HEK293T (cell line): ENCODE results near the gene ABCA4.

Experiments
- CTCF ChIA-PET: fragments of 350-600 bp; formaldehyde crosslinking; extraction: SDS; loops from one replicate; lab custom pipeline; 2021; ENCODE audit warnings: antibody characterized with exemption, inconsistent platforms; lab: Yijun Ruan, JAX
- POLR2A ChIA-PET: fragments of 350-600 bp; formaldehyde crosslinking; extraction: SDS; loops from one replicate; lab custom pipeline; 2020; ENCODE audit warnings: antibody characterized with exemption, inconsistent platforms; lab: Yijun Ruan, JAX
- DNase-seq: peaks from one replicate; pipeline ENCODE4 v3.0.0; 2012; ENCODE audit warnings: mixed read lengths; ENCODE audit errors: extremely low spot score
- ARNT ChIP-seq: fragments of 450-650 bp; IDR thresholded peaks from 2 replicates; pipeline ENCODE4 v1.6.1; 2017; ENCODE audit warnings: mild to moderate bottlenecking
- BHLHE40 ChIP-seq: fragments of 450-650 bp; IDR thresholded peaks from 2 replicates; pipeline ENCODE4 v1.6.1; 2016; ENCODE audit warnings: mild to moderate bottlenecking, moderate library complexity, borderline replicate concordance
- CTBP1 ChIP-seq: fragments of 450-650 bp; IDR thresholded peaks from 2 replicates; pipeline ENCODE4 v1.6.1; 2016; ENCODE audit warnings: borderline replicate concordance
- ELF4 ChIP-seq: fragments of 450-650 bp; IDR thresholded peaks from 2 replicates; pipeline ENCODE4 v1.6.1; 2017; ENCODE audit warnings: antibody characterized with exemption
- FOXA1 ChIP-seq: fragments of 450-650 bp; IDR thresholded peaks from 2 replicates; pipeline ENCODE4 v1.6.1; 2016; ENCODE audit warnings: mild to moderate bottlenecking
- FOXK2 ChIP-seq: fragments of 450-650 bp; IDR thresholded peaks from 2 replicates; pipeline ENCODE4 v1.6.1; 2016; ENCODE audit warnings: mild to moderate bottlenecking
- FOXM1 ChIP-seq: fragments of 450-650 bp; IDR thresholded peaks from 2 replicates; pipeline ENCODE4 v1.6.1; 2017; ENCODE audit warnings: mild to moderate bottlenecking, borderline replicate concordance
- HDGF ChIP-seq: fragments of 450-650 bp; IDR thresholded peaks from 2 replicates; pipeline ENCODE4 v1.6.1; 2017; ENCODE audit warnings: antibody characterized with exemption, borderline replicate concordance
- L3MBTL2 ChIP-seq: fragments of 450-650 bp; conservative IDR thresholded peaks from 2 replicates; pipeline ENCODE4 v1.6.1; 2016; ENCODE audit warnings: mild to moderate bottlenecking
- LEF1 ChIP-seq: fragments of 450-650 bp; IDR thresholded peaks from 2 replicates; pipeline ENCODE4 v1.6.1; 2017; ENCODE audit warnings: mild to moderate bottlenecking, borderline replicate concordance
- NFRKB ChIP-seq: fragments of 450-650 bp; IDR thresholded peaks from 2 replicates; pipeline ENCODE4 v1.6.1; 2016; ENCODE audit warnings: mild to moderate bottlenecking, moderate library complexity
- SP1 ChIP-seq: fragments of 450-650 bp; IDR thresholded peaks from 2 replicates; pipeline ENCODE4 v1.6.1; 2017
- SUZ12 ChIP-seq: fragments of 450-650 bp; IDR thresholded peaks from 2 replicates; pipeline ENCODE4 v1.6.1; 2016; ENCODE audit warnings: mild to moderate bottlenecking
- TARDBP ChIP-seq: fragments of 450-650 bp; IDR thresholded peaks from 2 replicates; pipeline ENCODE4 v1.6.1; 2016
- ZNF384 ChIP-seq: fragments of 450-650 bp; IDR thresholded peaks from 2 replicates; pipeline ENCODE4 v1.6.1; 2016
- TF ChIP-seq, protein P1 (sequence below): fragments of 450-650 bp; IDR thresholded peaks from 2 replicates; pipeline ENCODE4 v1.6.1; 2016

ABCA4 gene

GRCh38 chr1:94118471-94118870 is 2.5 kb downstream of the ABCA4 start:
- TF ChIP-seq ZNF384 (no peak), NFRKB (no peak), ELF4 (no peak), SUZ12 (no peak), L3MBTL2 (no peak), FOXA1 (no peak), ARNT (no peak), BHLHE40 (no peak), LEF1 (no peak), CTBP1 (no peak), TARDBP (no peak)
- TF ChIP-seq, protein P1, sequence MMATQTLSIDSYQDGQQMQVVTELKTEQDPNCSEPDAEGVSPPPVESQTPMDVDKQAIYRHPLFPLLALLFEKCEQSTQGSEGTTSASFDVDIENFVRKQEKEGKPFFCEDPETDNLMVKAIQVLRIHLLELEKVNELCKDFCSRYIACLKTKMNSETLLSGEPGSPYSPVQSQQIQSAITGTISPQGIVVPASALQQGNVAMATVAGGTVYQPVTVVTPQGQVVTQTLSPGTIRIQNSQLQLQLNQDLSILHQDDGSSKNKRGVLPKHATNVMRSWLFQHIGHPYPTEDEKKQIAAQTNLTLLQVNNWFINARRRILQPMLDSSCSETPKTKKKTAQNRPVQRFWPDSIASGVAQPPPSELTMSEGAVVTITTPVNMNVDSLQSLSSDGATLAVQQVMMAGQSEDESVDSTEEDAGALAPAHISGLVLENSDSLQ: no peak
- DNase-seq: no peak
- CTCF ChIA-PET: interaction anchor here (0.6 kb wide), 1 partner anchor 79 kb away, joined by 3 read pairs; no protein-coding TSS in a partner anchor
- POLR2A ChIA-PET: no interaction called here

GRCh38 chr1:94118013-94118412 is 2.9 kb downstream of the ABCA4 start:
- no peak for DNase-seq
- TF ChIP-seq BHLHE40: no peak
- no peak for TF ChIP-seq HDGF
- TF ChIP-seq SP1: no peak
- TF ChIP-seq LEF1: no peak
- TF ChIP-seq CTBP1: no peak
- no peak for TF ChIP-seq TARDBP
- no peak for TF ChIP-seq ARNT
- TF ChIP-seq NFRKB: no peak
- ChIA-PET CTCF (interaction anchor here (0.6 kb wide), 1 partner anchor 78 kb away, joined by 3 read pairs; no protein-coding TSS in a partner anchor), POLR2A (no interaction called here)

DNA sequence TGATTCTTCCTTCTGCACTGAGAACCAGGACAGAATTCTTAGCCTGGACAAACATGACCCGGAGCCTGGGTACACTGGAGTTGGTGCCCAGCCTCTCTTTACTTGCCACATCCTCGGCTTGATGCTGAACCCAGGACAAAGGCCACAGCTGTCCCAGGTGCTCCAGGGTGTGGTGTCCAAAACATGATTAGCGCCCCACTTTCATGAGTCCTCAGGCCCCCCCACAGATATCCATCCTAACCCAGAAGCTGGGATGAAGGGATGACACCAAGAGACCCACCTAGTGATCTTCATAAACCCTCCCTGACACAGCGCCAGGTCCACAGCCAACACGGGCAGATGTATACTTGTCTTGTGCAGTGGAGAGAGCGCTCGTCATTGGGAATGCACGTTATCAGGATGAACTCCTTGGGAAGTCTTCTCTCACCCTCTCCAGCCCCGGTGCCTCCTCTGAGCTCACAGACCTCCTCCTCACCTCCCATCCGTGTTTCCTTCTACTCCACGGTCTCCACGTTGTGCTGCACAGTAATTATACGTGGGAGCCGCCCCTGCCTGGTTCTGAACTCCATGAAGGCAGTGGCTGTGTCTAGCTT is 3.6 kb downstream of the ABCA4 start:
- DNase-seq: no peak
- ChIA-PET POLR2A (no interaction called here), CTCF (no interaction called here)
- TF ChIP-seq ZNF384 (no peak), SUZ12 (no peak), FOXK2 (no peak), LEF1 (no peak), HDGF (no peak), SP1 (no peak), NFRKB (no peak), CTBP1 (no peak), TARDBP (no peak), FOXM1 (no peak), FOXA1 (no peak), ARNT (no peak), BHLHE40 (no peak), ELF4 (no peak), L3MBTL2 (no peak)
- TF ChIP-seq, protein P1: no peak

- TF ChIP-seq ELF4: no peak
- TF ChIP-seq NFRKB: no peak
- TF ChIP-seq FOXM1: no peak
- no peak for TF ChIP-seq BHLHE40
- no peak for TF ChIP-seq SP1
- TF ChIP-seq TARDBP: no peak
- TF ChIP-seq L3MBTL2: no peak
- no peak for TF ChIP-seq ZNF384
- TF ChIP-seq FOXA1: no peak
- TF ChIP-seq SUZ12: no peak
- TF ChIP-seq LEF1: no peak
- no peak for TF ChIP-seq HDGF
- TF ChIP-seq, protein P1: no peak
- no peak for TF ChIP-seq ARNT
- no peak for TF ChIP-seq CTBP1
- no peak for TF ChIP-seq FOXK2
- no peak for DNase-seq
- POLR2A ChIA-PET: interaction anchor here (0.6 kb wide), 1 partner anchor 15 kb away, joined by 3 read pairs; no protein-coding TSS in a partner anchor
- CTCF ChIA-PET: interaction anchor here (0.7 kb wide), 1 partner anchor 11 kb away, joined by 3 read pairs; no protein-coding TSS in a partner anchor
Measured at GRCh38 chr1:94115900-94116436, 5.0 kb downstream of the ABCA4 start.

GRCh38 chr1:94115254-94115899 is 5.6 kb downstream of the ABCA4 start:
- ChIA-PET CTCF (interaction anchor here (0.7 kb wide), 1 partner anchor 12 kb away, joined by 3 read pairs; no protein-coding TSS in a partner anchor), POLR2A (no interaction called here)
- no peak for DNase-seq
- no peak for TF ChIP-seq ARNT
- TF ChIP-seq FOXM1: no peak
- no peak for TF ChIP-seq SUZ12
- TF ChIP-seq CTBP1: no peak
- no peak for TF ChIP-seq FOXK2
